ENCODE results near the gene ERICH2. TPM values are rescaled to one million over a fixed set of nuclear protein-coding genes. Genes with fewer than 3 reads are reported as not detected.
A peak's percentile ranks its signal among the peaks of the same experiment; 100 is the strongest.
"Not testable (repeated sequence)": the region's sequence is repeated elsewhere in the genome, so short reads cannot be mapped to it uniquely, and the experiment has no call there.

ERICH2 gene
- total RNA-seq, 2 donors from 2014 or later: 9.6 to 18.3 TPM

GRCh38 chr2:170723446-170723958 is 46.7 kb upstream of the ERICH2 start:
- no peaks in the 10 kb centered on the region for H3K27me3 ChIP-seq (ENCODE audit: control insufficient read depth, insufficient read depth, low read length, poor library complexity, severe bottlenecking)
- H3K27ac ChIP-seq (ENCODE audit: low read depth, low read length): no peak overlapping the region
- H3K4me1 ChIP-seq (ENCODE audit: control insufficient read depth, insufficient read depth, low read length): peaks cover 4% of the 10 kb centered on the region
- H3K9me3 ChIP-seq (ENCODE audit: control insufficient read depth, low read length): no peaks in the 10 kb centered on the region
- H3K36me3 ChIP-seq (ENCODE audit: control insufficient read depth, insufficient read depth, low read length): peaks cover 12% of the 10 kb centered on the region
- H3K4me1 Mint-ChIP-seq: peaks cover 9% of the 10 kb centered on the region
- no peak overlapping the region for H3K4me3 ChIP-seq (ENCODE audit: low read length)
- no peak overlapping the region for H3K9ac ChIP-seq (ENCODE audit: extremely low read depth, low read length, poor library complexity, severe bottlenecking)
- H3K36me3 Mint-ChIP-seq (ENCODE audit: low read depth): peaks cover 29% of the 10 kb centered on the region
- WGBS, 2 experiments (ENCODE audit: insufficient coverage in 1 of 2, insufficient read length in 1 of 2): 57 to 65% methylated on average over 1 to 2 of the region's 2 CpGs
- DNase-seq: peak; percentile 71
- peak; percentile 59 for TF ChIP-seq CTCF (conservative IDR thresholded peaks at IDR 0.05)
- no peak overlapping the region for H3K27ac Mint-ChIP-seq
- H3K4me3 Mint-ChIP-seq: no peak overlapping the region
- H3K9me3 Mint-ChIP-seq: peaks cover 1% of the 10 kb centered on the region
- H3K27me3 Mint-ChIP-seq (ENCODE audit: insufficient read depth): peaks cover 1% of the 10 kb centered on the region

GRCh38 chr2:170733798-170734600 is 36.2 kb upstream of the ERICH2 start:
- TF ChIP-seq CTCF (conservative IDR thresholded peaks at IDR 0.05): no peak
- Mint-ChIP-seq H3K4me1 (peaks cover 2% of the 10 kb centered on the region), H3K4me3 (no peak overlapping the region), H3K27ac (no peak overlapping the region), H3K9me3 (peaks cover 29% of the 10 kb centered on the region), H3K36me3 (ENCODE audit: low read depth) (peaks cover 53% of the 10 kb centered on the region), H3K27me3 (ENCODE audit: insufficient read depth) (peaks cover 1% of the 10 kb centered on the region)
- Histone ChIP-seq H3K27me3 (ENCODE audit: control insufficient read depth, insufficient read depth, low read length, poor library complexity, severe bottlenecking) (no peaks in the 10 kb centered on the region), H3K9me3 (ENCODE audit: control insufficient read depth, low read length) (peaks cover 17% of the 10 kb centered on the region), H3K4me3 (ENCODE audit: low read length) (no peak overlapping the region), H3K9ac (ENCODE audit: extremely low read depth, low read length, poor library complexity, severe bottlenecking) (no peak overlapping the region), H3K4me1 (ENCODE audit: control insufficient read depth, insufficient read depth, low read length) (no peaks in the 10 kb centered on the region), H3K36me3 (ENCODE audit: control insufficient read depth, insufficient read depth, low read length) (no peaks in the 10 kb centered on the region), H3K27ac (ENCODE audit: low read depth, low read length) (no peak overlapping the region)
- DNase-seq: no peak
- 100% methylated on average over 1 of the region's 1 CpG for WGBS, 2 experiments (ENCODE audit: insufficient coverage in 1 of 2, insufficient read length in 1 of 2)

GRCh38 chr2:170734601-170735000 is 35.6 kb upstream of the ERICH2 start:
- H3K4me1 Mint-ChIP-seq; H3K27me3 Mint-ChIP-seq (ENCODE audit: insufficient read depth); H3K9ac ChIP-seq (ENCODE audit: extremely low read depth, low read length, poor library complexity, severe bottlenecking); H3K4me1 ChIP-seq (ENCODE audit: control insufficient read depth, insufficient read depth, low read length); H3K4me3 Mint-ChIP-seq; H3K4me3 ChIP-seq (ENCODE audit: low read length); H3K27me3 ChIP-seq (ENCODE audit: control insufficient read depth, insufficient read depth, low read length, poor library complexity, severe bottlenecking); DNase-seq; H3K27ac ChIP-seq (ENCODE audit: low read depth, low read length); H3K27ac Mint-ChIP-seq; H3K36me3 ChIP-seq (ENCODE audit: control insufficient read depth, insufficient read depth, low read length): not testable (repeated sequence)
- H3K9me3 ChIP-seq (ENCODE audit: control insufficient read depth, low read length): peaks cover 17% of the 10 kb centered on the region
- Mint-ChIP-seq H3K36me3 (ENCODE audit: low read depth) (peaks cover 49% of the 10 kb centered on the region), H3K9me3 (peaks cover 29% of the 10 kb centered on the region)
- whole genome bisulfite sequencing, 2 experiments (ENCODE audit: insufficient coverage in 1 of 2, insufficient read length in 1 of 2): 90% methylated on average over 2 of the region's 2 CpGs; no CpG with 5 or more reads in 1 of the 2 experiments

All from endodermal cell (in vitro differentiated cells).